Keratinocyte (primary cell): ENCODE results near the gene CILP2.

Experiments
- EZH2 ChIP-seq: IDR thresholded peaks from one replicate; pipeline ENCODE4 v1.6.1; 2012; ENCODE audit warnings: inconsistent platforms, mild to moderate bottlenecking, low read length, moderate library complexity
- TF ChIP-seq, protein P1 (sequence below), 3 experiments: IDR thresholded peaks in 1 of 3; conservative IDR thresholded peaks in 1 of 3; optimal IDR thresholded peaks in 1 of 3; 2 replicates in 2 of 3; 3 replicates in 1 of 3; pipeline versions ENCODE3 to v1.5.1; 2011; ENCODE audit warnings: low read length in 3 of 3, mild to moderate bottlenecking in 3 of 3, moderate library complexity in 2 of 3, control low read depth in 1 of 3, inconsistent platforms in 1 of 3; ENCODE audit not compliant: insufficient read depth in 2 of 3; ENCODE audit errors: extremely low read depth in 1 of 3

GRCh38 chr19:19535311-19536191, 2.5 kb upstream of the CILP2 start:
- TF ChIP-seq EZH2: no peak
- TF ChIP-seq, protein P1, sequence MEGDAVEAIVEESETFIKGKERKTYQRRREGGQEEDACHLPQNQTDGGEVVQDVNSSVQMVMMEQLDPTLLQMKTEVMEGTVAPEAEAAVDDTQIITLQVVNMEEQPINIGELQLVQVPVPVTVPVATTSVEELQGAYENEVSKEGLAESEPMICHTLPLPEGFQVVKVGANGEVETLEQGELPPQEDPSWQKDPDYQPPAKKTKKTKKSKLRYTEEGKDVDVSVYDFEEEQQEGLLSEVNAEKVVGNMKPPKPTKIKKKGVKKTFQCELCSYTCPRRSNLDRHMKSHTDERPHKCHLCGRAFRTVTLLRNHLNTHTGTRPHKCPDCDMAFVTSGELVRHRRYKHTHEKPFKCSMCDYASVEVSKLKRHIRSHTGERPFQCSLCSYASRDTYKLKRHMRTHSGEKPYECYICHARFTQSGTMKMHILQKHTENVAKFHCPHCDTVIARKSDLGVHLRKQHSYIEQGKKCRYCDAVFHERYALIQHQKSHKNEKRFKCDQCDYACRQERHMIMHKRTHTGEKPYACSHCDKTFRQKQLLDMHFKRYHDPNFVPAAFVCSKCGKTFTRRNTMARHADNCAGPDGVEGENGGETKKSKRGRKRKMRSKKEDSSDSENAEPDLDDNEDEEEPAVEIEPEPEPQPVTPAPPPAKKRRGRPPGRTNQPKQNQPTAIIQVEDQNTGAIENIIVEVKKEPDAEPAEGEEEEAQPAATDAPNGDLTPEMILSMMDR (optimal IDR thresholded peaks at IDR 0.05 in 1 of 3, IDR thresholded peaks at IDR 0.05 in 1 of 3, conservative IDR thresholded peaks at IDR 0.05 in 1 of 3; ENCODE audit: extremely low read depth in 1 of 3, insufficient read depth in 2 of 3, low read length in 3 of 3): no peak
